AG09309 (cell line): Measurements from ENCODE around the gene CASQ2.

Experiments used
- DNase-seq: peaks from one replicate; pipeline ENCODE4 v3.0.0-alpha.2; 2010; ENCODE audit warnings: low read depth
- H3K4me3 ChIP-seq: 2 replicates; pipeline ENCODE4 v1.5.1; 2011; ENCODE audit warnings: mild to moderate bottlenecking, low read depth, low read length, moderate library complexity; ENCODE audit not compliant: control insufficient read depth
- CTCF ChIP-seq: IDR thresholded peaks from 2 replicates; pipeline ENCODE4 v1.5.1; 2011; ENCODE audit warnings: mild to moderate bottlenecking, low read depth, low read length, inconsistent platforms; ENCODE audit not compliant: insufficient read depth, control insufficient read depth; ENCODE audit errors: missing control alignments

The CASQ2 gene

GRCh38 chr1:115706587-115707425, 61.7 kb downstream of the CASQ2 start:
- no peak overlapping the region for H3K4me3 ChIP-seq
- TF ChIP-seq CTCF = peak; percentile 69
- peak; percentile 25 for DNase-seq

- DNase-seq = no peak
- TF ChIP-seq CTCF = no peak
- no peak overlapping the region for H3K4me3 ChIP-seq
These were observed 62.6 kb downstream of the CASQ2 start for GRCh38 chr1:115705963-115706362.

DNA sequence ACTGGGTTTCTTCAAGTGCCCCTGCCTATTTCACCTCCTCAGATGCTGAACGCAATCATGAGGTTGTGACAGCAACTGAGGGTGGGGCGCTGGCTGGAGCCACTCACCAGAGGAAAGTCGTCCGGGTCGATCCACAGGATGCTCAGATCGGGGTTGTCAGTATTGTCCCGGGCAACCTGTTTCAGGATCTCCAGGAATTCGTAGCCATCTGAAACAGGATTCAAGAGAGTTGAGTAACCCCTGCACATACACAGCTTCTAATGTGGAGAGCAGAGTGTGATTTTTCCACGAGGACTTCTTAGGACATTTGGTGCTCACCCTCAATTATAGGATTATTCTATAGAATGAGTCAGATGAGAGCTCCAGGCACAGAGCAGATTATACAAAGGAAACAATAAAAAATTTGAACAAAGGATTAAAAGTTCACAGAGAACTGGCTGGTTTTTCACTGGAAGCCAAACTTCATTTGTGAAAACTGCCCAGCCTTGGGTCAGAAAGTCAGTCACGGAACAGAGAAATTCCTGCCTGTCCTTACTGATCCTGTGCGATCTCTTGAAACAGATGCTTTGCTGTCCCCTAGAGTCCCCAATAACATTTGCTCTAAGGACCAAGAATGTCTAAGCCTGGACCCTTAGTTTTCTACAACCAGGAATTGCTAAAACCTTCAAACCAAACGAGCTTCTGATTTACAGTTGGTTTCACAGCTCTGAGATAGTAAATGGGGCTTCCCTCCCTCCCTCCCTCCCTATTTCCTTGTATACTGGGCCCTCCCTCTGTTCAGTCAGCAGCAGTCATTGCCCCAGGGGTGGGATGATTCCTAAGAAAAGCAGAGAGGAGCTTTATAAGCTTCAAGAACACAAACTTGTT, 63.2 kb downstream of the CASQ2 start:
- no peak overlapping the region for H3K4me3 ChIP-seq
- DNase-seq = no peak
- TF ChIP-seq CTCF = no peak

DNA sequence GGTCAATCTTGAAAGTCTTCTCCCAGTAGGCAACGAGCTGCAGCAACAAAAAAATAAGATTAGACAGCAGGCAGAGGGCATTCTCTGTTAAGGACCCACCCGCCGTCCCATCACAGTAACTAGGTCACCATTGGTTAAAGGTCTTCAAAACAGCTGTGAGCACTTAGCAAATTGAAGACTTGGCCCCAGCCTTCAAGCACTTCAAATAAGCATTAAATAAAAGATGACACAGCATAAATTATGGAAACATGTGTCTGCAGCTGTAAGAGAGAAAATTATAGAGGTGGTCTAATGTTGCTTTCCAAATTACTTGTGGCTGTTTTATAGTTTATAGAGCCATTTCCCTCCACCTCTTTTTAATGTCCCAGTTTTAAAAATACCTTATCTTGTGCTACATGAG, 65.6 kb downstream of the CASQ2 start:
- no peak for DNase-seq
- H3K4me3 ChIP-seq = no peak overlapping the region
- TF ChIP-seq CTCF = no peak

DNA sequence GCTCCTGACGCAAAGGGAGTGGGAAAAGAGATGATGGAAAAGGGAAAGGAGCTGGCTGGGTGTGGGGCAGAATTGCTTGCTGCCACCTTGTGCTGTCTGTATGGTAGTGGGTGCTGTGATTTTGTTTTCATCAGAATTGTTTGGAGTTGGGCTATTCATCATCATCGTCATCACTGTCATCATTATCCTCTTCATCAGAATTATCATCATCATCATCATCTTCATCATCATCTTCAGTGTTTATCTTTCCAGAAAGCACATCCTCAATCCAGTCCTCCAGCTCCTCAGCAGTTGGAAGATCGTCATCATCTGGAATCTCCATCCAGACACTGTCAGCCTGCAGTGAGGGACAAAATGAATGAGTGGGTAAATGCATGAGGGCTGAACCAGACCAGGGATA, 67.4 kb downstream of the CASQ2 start:
- no peak for DNase-seq
- no peak overlapping the region for H3K4me3 ChIP-seq
- TF ChIP-seq CTCF = no peak

- H3K4me3 ChIP-seq = no peak overlapping the region
- TF ChIP-seq CTCF = no peak
- DNase-seq = no peak
These were observed 70.9 kb downstream of the CASQ2 start for GRCh38 chr1:115697619-115698018.
